BE2C (cell line): ENCODE results near the gene HENMT1.

Source experiments
- DNase-seq: peaks from one replicate; pipeline ENCODE4 v3.0.0-alpha.2; 2020
- H3K27me3 ChIP-seq: fragments of 250-450 bp; sonication (Bioruptor Pico); 2 replicates; pipeline ENCODE4 v1.5.1; 2020; ENCODE audit warnings: mild to moderate bottlenecking
- H3K36me3 ChIP-seq: fragments of 250-450 bp; sonication (Bioruptor Pico); 2 replicates; pipeline ENCODE4 v1.5.1; 2020; ENCODE audit warnings: mild to moderate bottlenecking
- H3K4me1 ChIP-seq: fragments of 250-450 bp; sonication (Bioruptor Pico); 2 replicates; pipeline ENCODE4 v1.5.1; 2020
- H3K4me3 ChIP-seq: 2 replicates; pipeline ENCODE4 v1.5.1; 2011; ENCODE audit warnings: low read depth, low read length
- H3K9me3 ChIP-seq: fragments of 250-450 bp; sonication (Bioruptor Pico); 2 replicates; pipeline ENCODE4 v1.5.1; 2020
- CTCF ChIP-seq: IDR thresholded peaks from 2 replicates; pipeline ENCODE4 v1.5.1; 2012; ENCODE audit warnings: mild to moderate bottlenecking, low read depth, low read length

HENMT1 gene

GRCh38 chr1:108636876-108637275 lies 24.0 kb downstream of the HENMT1 start:
- no peaks in the 10 kb centered on the region; the same call in 1 of the 2 replicates for H3K9me3 ChIP-seq
- DNase-seq, result no peak
- H3K36me3 ChIP-seq, result no peaks in the 10 kb centered on the region
- H3K27me3 ChIP-seq, result no peaks in the 10 kb centered on the region
- TF ChIP-seq CTCF, result no peak
- H3K4me3 ChIP-seq, result no peak overlapping the region
- H3K4me1 ChIP-seq, result no peaks in the 10 kb centered on the region

GRCh38 chr1:108634521-108634920 lies 26.4 kb downstream of the HENMT1 start:
- Histone ChIP-seq H3K4me3 (no peak overlapping the region), H3K4me1 (no peaks in the 10 kb centered on the region), H3K27me3 (no peaks in the 10 kb centered on the region), H3K36me3 (no peaks in the 10 kb centered on the region), H3K9me3 (no peaks in the 10 kb centered on the region)
- DNase-seq, result no peak
- no peak for TF ChIP-seq CTCF

- no peaks in the 10 kb centered on the region for H3K9me3 ChIP-seq
- no peaks in the 10 kb centered on the region for H3K27me3 ChIP-seq
- no peak for TF ChIP-seq CTCF
- H3K4me3 ChIP-seq, result no peak overlapping the region
- DNase-seq, result no peak
- H3K4me1 ChIP-seq, result no peaks in the 10 kb centered on the region; the same call in 1 of the 2 replicates
- no peaks in the 10 kb centered on the region for H3K36me3 ChIP-seq
Measured at GRCh38 chr1:108628665-108629064, 32.2 kb downstream of the HENMT1 start.

GRCh38 chr1:108627951-108628350 lies 32.9 kb downstream of the HENMT1 start:
- H3K36me3 ChIP-seq, result no peaks in the 10 kb centered on the region

GRCh38 chr1:108627256-108627655 lies 33.6 kb downstream of the HENMT1 start:
- H3K36me3 ChIP-seq, result no peaks in the 10 kb centered on the region
- H3K27me3 ChIP-seq, result no peaks in the 10 kb centered on the region
- TF ChIP-seq CTCF, result no peak
- DNase-seq, result no peak
- H3K9me3 ChIP-seq, result no peaks in the 10 kb centered on the region
- H3K4me1 ChIP-seq, result no peaks in the 10 kb centered on the region; the same call in 1 of the 2 replicates
- no peak overlapping the region for H3K4me3 ChIP-seq

More at GRCh38 chr1:108627951-108628350, 32.9 kb downstream of the HENMT1 start:
- no peak overlapping the region for H3K4me3 ChIP-seq
- no peaks in the 10 kb centered on the region; the same call in 1 of the 2 replicates for H3K4me1 ChIP-seq
- H3K9me3 ChIP-seq, result no peaks in the 10 kb centered on the region
- no peak for DNase-seq
- H3K27me3 ChIP-seq, result no peaks in the 10 kb centered on the region
- no peak for TF ChIP-seq CTCF

- DNase-seq, result no peak
- TF ChIP-seq CTCF, result no peak
- Histone ChIP-seq H3K36me3 (no peaks in the 10 kb centered on the region), H3K4me1 (no peaks in the 10 kb centered on the region; the same call in 1 of the 2 replicates), H3K4me3 (no peak overlapping the region), H3K9me3 (no peaks in the 10 kb centered on the region), H3K27me3 (no peaks in the 10 kb centered on the region)
Measured at GRCh38 chr1:108624069-108624468, 36.8 kb downstream of the HENMT1 start.
